AG04450 (cell line): ENCODE data around the gene GPC5. TPM values are rescaled to one million over a fixed set of nuclear protein-coding genes. Genes with fewer than 3 reads are reported as not detected.
"Not testable (repeated sequence)": the region's sequence is repeated elsewhere in the genome, so short reads cannot be mapped to it uniquely, and the experiment has no call there.

ENCODE experiments used
- CTCF ChIA-PET: fragments of 300-600, 350-600 bp; formaldehyde crosslinking; extraction: SDS; loops from one replicate; lab custom pipeline; 2022; ENCODE audit warnings: antibody characterized with exemption, inconsistent platforms; lab: Charles Lee
- POLR2A ChIA-PET: fragments of 350-600 bp; formaldehyde crosslinking; extraction: SDS; loops from one replicate; lab custom pipeline; 2021; ENCODE audit warnings: antibody characterized with exemption, inconsistent platforms; lab: Yijun Ruan, JAX
- DNase-seq: peaks from one replicate; pipeline ENCODE4 v3.0.0-alpha.2; 2011; ENCODE audit warnings: low read depth, low spot score
- H3K27ac ChIP-seq: one replicate; pipeline ENCODE4 v1.5.1; 2012; ENCODE audit warnings: low read depth, low read length, control low read depth
- H3K27me3 ChIP-seq: one replicate; pipeline ENCODE4 v1.6.0; 2012; ENCODE audit warnings: low read length; ENCODE audit not compliant: control insufficient read depth, insufficient read depth
- H3K4me3 ChIP-seq: 2 replicates; pipeline ENCODE4 v1.5.1; 2011; ENCODE audit warnings: mild to moderate bottlenecking, low read depth, low read length, control low read depth
- H3K9me3 ChIP-seq: 2 replicates; pipeline ENCODE4 v1.5.1; 2012; ENCODE audit warnings: low read length; ENCODE audit not compliant: control insufficient read depth, insufficient read depth
- CTCF ChIP-seq: IDR thresholded peaks from 2 replicates; pipeline ENCODE4 v1.5.1; 2011; ENCODE audit warnings: low read depth, low read length, control low read depth, inconsistent platforms
- polyA plus RNA-seq: library from polyadenylated mRNA; depleted of rRNA; stranded (reverse); fragments of >200 nt; gene quantifications from 2 replicates; pipeline ENCODE4 v1.2.3, GENCODE V29; 2011

The GPC5 gene
- polyA plus RNA-seq, 1 experiment = 3.6 TPM

GRCh38 chr13:91351980-91352379 lies 46.4 kb upstream of the GPC5 start:
- Histone ChIP-seq H3K27ac (no peak overlapping the region), H3K27me3 (no peaks in the 10 kb centered on the region), H3K4me3 (no peak overlapping the region), H3K9me3 (no peaks in the 10 kb centered on the region; the same call in 1 of the 2 replicates)
- no peak for TF ChIP-seq CTCF
- no peak for DNase-seq
- POLR2A ChIA-PET = no interaction called here
- CTCF ChIA-PET = interaction anchor here (0.6 to 1.1 kb wide), 3 partner anchors 24 to 217 kb away, joined by 3 to 4 read pairs (median 3); no protein-coding TSS in a partner anchor

GRCh38 chr13:91352891-91353290 lies 45.5 kb upstream of the GPC5 start:
- DNase-seq, H3K4me3 ChIP-seq, H3K27me3 ChIP-seq, H3K9me3 ChIP-seq, POLR2A ChIA-PET, H3K27ac ChIP-seq: not testable (repeated sequence)
- CTCF ChIA-PET = interaction anchor here (0.6 to 1.0 kb wide), 2 partner anchors 23 to 216 kb away, joined by 3 read pairs; no protein-coding TSS in a partner anchor

- POLR2A ChIA-PET = no interaction called here
- Histone ChIP-seq H3K9me3 (no peaks in the 10 kb centered on the region), H3K27ac (no peak overlapping the region), H3K4me3 (no peak overlapping the region), H3K27me3 (no peaks in the 10 kb centered on the region)
- TF ChIP-seq CTCF = no peak
- no peak for DNase-seq
- CTCF ChIA-PET = no interaction called here
These were observed 44.9 kb upstream of the GPC5 start for GRCh38 chr13:91353494-91353893.

- no peak for TF ChIP-seq CTCF
- Histone ChIP-seq H3K4me3 (no peak overlapping the region), H3K9me3 (no peaks in the 10 kb centered on the region), H3K27ac (no peak overlapping the region), H3K27me3 (no peaks in the 10 kb centered on the region)
- CTCF ChIA-PET = no interaction called here
- no peak for DNase-seq
- POLR2A ChIA-PET = no interaction called here
These were observed 43.2 kb upstream of the GPC5 start for GRCh38 chr13:91355099-91355825.

GRCh38 chr13:91355826-91356710 lies 42.4 kb upstream of the GPC5 start:
- Histone ChIP-seq H3K9me3 (no peaks in the 10 kb centered on the region), H3K27me3 (no peaks in the 10 kb centered on the region)
- no peak for TF ChIP-seq CTCF

More at GRCh38 chr13:91355826-91356710, 42.4 kb upstream of the GPC5 start:
- Histone ChIP-seq H3K27ac (no peak overlapping the region), H3K4me3 (no peak overlapping the region)
- CTCF ChIA-PET = no interaction called here
- POLR2A ChIA-PET = no interaction called here
- no peak for DNase-seq
